ENCODE results near the gene ENTPD6. TPM values are rescaled to one million over a fixed set of nuclear protein-coding genes. Genes with fewer than 3 reads are reported as not detected.

The ENTPD6 gene
- total RNA-seq, 1 experiment from 2014 or later = 122 TPM

GRCh38 chr20:25257756-25258475 is 62.4 kb downstream of the ENTPD6 start:
- Histone ChIP-seq H2AFZ (ENCODE audit: low read length) (no peak overlapping the region), H3K79me2 (ENCODE audit: low read length) (peaks cover 61% of the 10 kb centered on the region), H3K4me1 (ENCODE audit: insufficient read depth, low read length) (peaks cover 13% of the 10 kb centered on the region), H3F3A (ENCODE audit: low read length, unreplicated experiment) (no peaks in the 10 kb centered on the region), H3K4me3 (ENCODE audit: low read length) (no peak overlapping the region), H3K9me2 (replicated peaks; ENCODE audit: low read length) (no peaks in the 10 kb centered on the region), H3K9me3 (ENCODE audit: low read length) (no peaks in the 10 kb centered on the region), H3K4me2 (ENCODE audit: low read length) (no peak overlapping the region), H3K27me3 (ENCODE audit: low read length) (no peaks in the 10 kb centered on the region), H3K36me3 (ENCODE audit: low read depth, low read length) (peaks cover 47% of the 10 kb centered on the region), H3K27ac (ENCODE audit: low read length) (no peak overlapping the region), H3K9ac (ENCODE audit: low read length) (no peak overlapping the region), H4K20me1 (ENCODE audit: low read length) (peaks cover 46% of the 10 kb centered on the region)
- TF ChIP-seq EZH2phosphoT487 (IDR thresholded peaks at IDR 0.05; ENCODE audit: borderline replicate concordance, low read length) = no peak
- TF ChIP-seq EZH2 (IDR thresholded peaks at IDR 0.05; ENCODE audit: low read length, unreplicated experiment) = no peak
- TF ChIP-seq CTCF (conservative IDR thresholded peaks at IDR 0.05; ENCODE audit: low read depth, low read length) = no peak
- intact Hi-C loops (cut with micrococcal nuclease) = no loop called here
- ATAC-seq (no peak), DNase-seq (no peak)
- no TSS peak for BruUV-seq (replicated peaks)
- CTCF ChIA-PET = no interaction called here
- POLR2A ChIA-PET (ENCODE audit: unreplicated experiment) = no interaction called here

- H3F3A ChIP-seq (ENCODE audit: low read length, unreplicated experiment) = no peaks in the 10 kb centered on the region
- CTCF ChIA-PET = no interaction called here
- H3K4me3 ChIP-seq (ENCODE audit: low read length) = no peak overlapping the region
- DNase-seq (no peak), ATAC-seq (no peak)
- H3K27me3 ChIP-seq (ENCODE audit: low read length) = no peaks in the 10 kb centered on the region
- TF ChIP-seq EZH2 (IDR thresholded peaks at IDR 0.05; ENCODE audit: low read length, unreplicated experiment) (no peak), CTCF (conservative IDR thresholded peaks at IDR 0.05; ENCODE audit: low read depth, low read length) (no peak), EZH2phosphoT487 (IDR thresholded peaks at IDR 0.05; ENCODE audit: borderline replicate concordance, low read length) (no peak)
- intact Hi-C loops (cut with micrococcal nuclease) = no loop called here
- POLR2A ChIA-PET (ENCODE audit: unreplicated experiment) = no interaction called here
- H3K36me3 ChIP-seq (ENCODE audit: low read depth, low read length) = peaks cover 45% of the 10 kb centered on the region
- no peak overlapping the region for H3K9ac ChIP-seq (ENCODE audit: low read length)
- H3K9me2 ChIP-seq (replicated peaks; ENCODE audit: low read length) = no peaks in the 10 kb centered on the region
- H3K79me2 ChIP-seq (ENCODE audit: low read length) = peaks cover 56% of the 10 kb centered on the region
- no peak overlapping the region for H3K27ac ChIP-seq (ENCODE audit: low read length)
- no peak overlapping the region for H3K4me2 ChIP-seq (ENCODE audit: low read length)
- no peak overlapping the region for H2AFZ ChIP-seq (ENCODE audit: low read length)
- H3K9me3 ChIP-seq (ENCODE audit: low read length) = no peaks in the 10 kb centered on the region
- no TSS peak for BruUV-seq (replicated peaks)
- H4K20me1 ChIP-seq (ENCODE audit: low read length) = peaks cover 44% of the 10 kb centered on the region
- H3K4me1 ChIP-seq (ENCODE audit: insufficient read depth, low read length) = 0 out of 2 replicates have a peak, but pooled peaks cover 9% of the 10 kb centered on the region
These were observed 62.9 kb downstream of the ENTPD6 start for GRCh38 chr20:25258476-25258805.

- intact Hi-C loops (cut with micrococcal nuclease) = no loop called here
- BruUV-seq (replicated peaks) = no TSS peak
- CTCF ChIA-PET = no interaction called here
- POLR2A ChIA-PET (ENCODE audit: unreplicated experiment) = no interaction called here
- Histone ChIP-seq H3K79me2 (ENCODE audit: low read length) (peaks cover 52% of the 10 kb centered on the region), H3K4me2 (ENCODE audit: low read length) (no peak overlapping the region), H3K4me3 (ENCODE audit: low read length) (no peak overlapping the region), H3F3A (ENCODE audit: low read length, unreplicated experiment) (no peaks in the 10 kb centered on the region), H3K4me1 (ENCODE audit: insufficient read depth, low read length) (0 out of 2 replicates have a peak, but pooled peaks cover 9% of the 10 kb centered on the region), H3K9ac (ENCODE audit: low read length) (no peak overlapping the region), H3K27me3 (ENCODE audit: low read length) (no peaks in the 10 kb centered on the region), H3K36me3 (ENCODE audit: low read depth, low read length) (peaks cover 42% of the 10 kb centered on the region), H4K20me1 (ENCODE audit: low read length) (peaks cover 44% of the 10 kb centered on the region), H3K27ac (ENCODE audit: low read length) (no peak overlapping the region), H3K9me2 (replicated peaks; ENCODE audit: low read length) (no peaks in the 10 kb centered on the region), H2AFZ (ENCODE audit: low read length) (no peak overlapping the region), H3K9me3 (ENCODE audit: low read length) (no peaks in the 10 kb centered on the region)
- ATAC-seq (no peak), DNase-seq (no peak)
- no peak for TF ChIP-seq EZH2phosphoT487 (IDR thresholded peaks at IDR 0.05; ENCODE audit: borderline replicate concordance, low read length)
- no peak for TF ChIP-seq CTCF (conservative IDR thresholded peaks at IDR 0.05; ENCODE audit: low read depth, low read length)
- TF ChIP-seq EZH2 (IDR thresholded peaks at IDR 0.05; ENCODE audit: low read length, unreplicated experiment) = no peak
These were observed 63.3 kb downstream of the ENTPD6 start for GRCh38 chr20:25258828-25259227.
